ENCODE measurements around the gene NTNG1.

NTNG1 gene

GRCh38 chr1:107477233-107477632 lies 336.4 kb downstream of the NTNG1 start:
- H3K27me3 ChIP-seq (replicated peaks; ENCODE audit: control insufficient read depth, insufficient read depth, low read length, poor library complexity, severe bottlenecking), result no peaks in the 10 kb centered on the region
- DNase-seq, result no peak
- H3K9me3 ChIP-seq (ENCODE audit: control insufficient read depth, low read length), result no peaks in the 10 kb centered on the region
- no peaks in the 10 kb centered on the region for H3K4me1 ChIP-seq (ENCODE audit: control insufficient read depth, insufficient read depth, low read length, poor library complexity, severe bottlenecking)
- H3K4me3 ChIP-seq (ENCODE audit: insufficient read depth, low read depth, low read length, poor library complexity, severe bottlenecking), result no peak overlapping the region
- no peak overlapping the region for H3K27ac ChIP-seq (ENCODE audit: insufficient read depth, low read length, poor library complexity, severe bottlenecking)
- H3K36me3 ChIP-seq (ENCODE audit: control insufficient read depth, insufficient read depth, low read length), result no peaks in the 10 kb centered on the region

GRCh38 chr1:107479865-107480350 lies 339.1 kb downstream of the NTNG1 start:
- no peak overlapping the region for H3K4me3 ChIP-seq (ENCODE audit: insufficient read depth, low read depth, low read length, poor library complexity, severe bottlenecking)
- no peaks in the 10 kb centered on the region for H3K9me3 ChIP-seq (ENCODE audit: control insufficient read depth, low read length)
- no peaks in the 10 kb centered on the region for H3K27me3 ChIP-seq (replicated peaks; ENCODE audit: control insufficient read depth, insufficient read depth, low read length, poor library complexity, severe bottlenecking)
- DNase-seq, result no peak
- no peak overlapping the region for H3K27ac ChIP-seq (ENCODE audit: insufficient read depth, low read length, poor library complexity, severe bottlenecking)
- H3K36me3 ChIP-seq (ENCODE audit: control insufficient read depth, insufficient read depth, low read length), result no peaks in the 10 kb centered on the region
- no peaks in the 10 kb centered on the region for H3K4me1 ChIP-seq (ENCODE audit: control insufficient read depth, insufficient read depth, low read length, poor library complexity, severe bottlenecking)

DNA sequence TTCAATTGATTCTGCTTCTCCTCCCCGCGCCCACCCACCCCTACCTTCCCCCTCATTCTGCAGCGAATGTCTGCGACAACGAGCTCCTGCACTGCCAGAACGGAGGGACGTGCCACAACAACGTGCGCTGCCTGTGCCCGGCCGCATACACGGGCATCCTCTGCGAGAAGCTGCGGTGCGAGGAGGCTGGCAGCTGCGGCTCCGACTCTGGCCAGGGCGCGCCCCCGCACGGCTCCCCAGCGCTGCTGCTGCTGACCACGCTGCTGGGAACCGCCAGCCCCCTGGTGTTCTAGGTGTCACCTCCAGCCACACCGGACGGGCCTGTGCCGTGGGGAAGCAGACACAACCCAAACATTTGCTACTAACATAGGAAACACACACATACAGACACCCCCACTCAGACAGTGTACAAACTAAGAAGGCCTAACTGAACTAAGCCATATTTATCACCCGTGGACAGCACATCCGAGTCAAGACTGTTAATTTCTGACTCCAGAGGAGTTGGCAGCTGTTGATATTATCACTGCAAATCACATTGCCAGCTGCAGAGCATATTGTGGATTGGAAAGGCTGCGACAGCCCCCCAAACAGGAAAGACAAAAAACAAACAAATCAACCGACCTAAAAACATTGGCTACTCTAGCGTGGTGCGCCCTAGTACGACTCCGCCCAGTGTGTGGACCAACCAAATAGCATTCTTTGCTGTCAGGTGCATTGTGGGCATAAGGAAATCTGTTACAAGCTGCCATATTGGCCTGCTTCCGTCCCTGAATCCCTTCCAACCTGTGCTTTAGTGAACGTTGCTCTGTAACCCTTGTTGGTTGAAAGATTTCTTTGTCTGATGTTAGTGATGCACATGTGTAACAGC lies 339.9 kb downstream of the NTNG1 start:
- H3K36me3 ChIP-seq (ENCODE audit: control insufficient read depth, insufficient read depth, low read length), result no peaks in the 10 kb centered on the region
- H3K4me3 ChIP-seq (ENCODE audit: insufficient read depth, low read depth, low read length, poor library complexity, severe bottlenecking), result no peak overlapping the region
- no peak for DNase-seq
- no peaks in the 10 kb centered on the region for H3K27me3 ChIP-seq (replicated peaks; ENCODE audit: control insufficient read depth, insufficient read depth, low read length, poor library complexity, severe bottlenecking)
- H3K27ac ChIP-seq (ENCODE audit: insufficient read depth, low read length, poor library complexity, severe bottlenecking), result no peak overlapping the region
- no peaks in the 10 kb centered on the region for H3K4me1 ChIP-seq (ENCODE audit: control insufficient read depth, insufficient read depth, low read length, poor library complexity, severe bottlenecking)
- no peaks in the 10 kb centered on the region for H3K9me3 ChIP-seq (ENCODE audit: control insufficient read depth, low read length)

- H3K27me3 ChIP-seq (replicated peaks; ENCODE audit: control insufficient read depth, insufficient read depth, low read length, poor library complexity, severe bottlenecking), result no peaks in the 10 kb centered on the region
- no peak overlapping the region for H3K4me3 ChIP-seq (ENCODE audit: insufficient read depth, low read depth, low read length, poor library complexity, severe bottlenecking)
- H3K9me3 ChIP-seq (ENCODE audit: control insufficient read depth, low read length), result no peaks in the 10 kb centered on the region
- no peaks in the 10 kb centered on the region for H3K4me1 ChIP-seq (ENCODE audit: control insufficient read depth, insufficient read depth, low read length, poor library complexity, severe bottlenecking)
- DNase-seq, result no peak
- H3K36me3 ChIP-seq (ENCODE audit: control insufficient read depth, insufficient read depth, low read length), result no peaks in the 10 kb centered on the region
- no peak overlapping the region for H3K27ac ChIP-seq (ENCODE audit: insufficient read depth, low read length, poor library complexity, severe bottlenecking)
These were observed 341.0 kb downstream of the NTNG1 start for GRCh38 chr1:107481756-107482384.

DNA sequence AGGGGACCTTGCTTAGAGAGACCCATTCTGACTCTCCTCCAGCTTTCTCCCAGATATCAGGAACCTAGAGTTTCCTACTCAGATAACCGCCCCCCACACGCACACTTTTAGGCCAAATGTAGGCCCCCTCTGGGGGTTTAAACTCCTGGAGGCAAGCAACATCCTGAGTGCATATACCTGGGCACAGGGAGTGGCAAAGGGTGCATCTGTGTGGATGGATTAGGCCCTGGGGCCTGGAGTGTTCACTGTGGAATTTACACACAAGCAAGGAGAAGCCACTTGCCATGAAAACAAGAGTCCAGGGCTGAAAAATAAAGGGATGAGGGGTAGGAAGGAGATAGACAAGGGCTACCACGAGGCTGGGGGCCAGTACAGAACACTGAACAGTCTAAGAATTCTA lies 343.1 kb downstream of the NTNG1 start:
- Histone ChIP-seq H3K4me3 (ENCODE audit: insufficient read depth, low read depth, low read length, poor library complexity, severe bottlenecking) (no peak overlapping the region), H3K9me3 (ENCODE audit: control insufficient read depth, low read length) (no peaks in the 10 kb centered on the region), H3K27ac (ENCODE audit: insufficient read depth, low read length, poor library complexity, severe bottlenecking) (no peak overlapping the region), H3K27me3 (replicated peaks; ENCODE audit: control insufficient read depth, insufficient read depth, low read length, poor library complexity, severe bottlenecking) (no peaks in the 10 kb centered on the region), H3K4me1 (ENCODE audit: control insufficient read depth, insufficient read depth, low read length, poor library complexity, severe bottlenecking) (no peaks in the 10 kb centered on the region), H3K36me3 (ENCODE audit: control insufficient read depth, insufficient read depth, low read length) (no peaks in the 10 kb centered on the region)
- no peak for DNase-seq

- H3K4me1 ChIP-seq (ENCODE audit: control insufficient read depth, insufficient read depth, low read length, poor library complexity, severe bottlenecking), result no peaks in the 10 kb centered on the region
- DNase-seq, result no peak
- no peaks in the 10 kb centered on the region for H3K36me3 ChIP-seq (ENCODE audit: control insufficient read depth, insufficient read depth, low read length)
These were observed 345.5 kb downstream of the NTNG1 start for GRCh38 chr1:107486349-107486748.

DNA sequence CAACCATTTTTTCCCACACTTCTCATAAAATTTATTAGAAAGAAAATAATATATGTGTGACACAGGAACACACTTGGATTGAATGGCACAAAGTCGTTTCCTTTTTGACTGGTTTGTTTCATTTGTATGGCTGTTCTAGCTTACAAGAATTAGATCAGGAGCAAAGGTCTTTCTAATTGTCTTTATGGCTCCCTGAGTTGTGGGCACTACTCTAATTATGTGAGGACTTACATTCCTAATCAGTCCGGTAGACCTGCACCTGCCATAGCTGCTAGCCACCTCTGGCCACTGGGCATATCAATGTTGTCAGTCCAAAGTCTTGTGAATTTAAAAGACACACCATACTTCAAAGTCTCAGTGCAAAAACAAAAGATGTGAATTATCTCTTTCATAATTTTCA lies 346.7 kb downstream of the NTNG1 start:
- DNase-seq, result no peak
- Histone ChIP-seq H3K9me3 (ENCODE audit: control insufficient read depth, low read length) (no peaks in the 10 kb centered on the region), H3K4me1 (ENCODE audit: control insufficient read depth, insufficient read depth, low read length, poor library complexity, severe bottlenecking) (no peaks in the 10 kb centered on the region), H3K4me3 (ENCODE audit: insufficient read depth, low read depth, low read length, poor library complexity, severe bottlenecking) (no peak overlapping the region), H3K27me3 (replicated peaks; ENCODE audit: control insufficient read depth, insufficient read depth, low read length, poor library complexity, severe bottlenecking) (no peaks in the 10 kb centered on the region), H3K27ac (ENCODE audit: insufficient read depth, low read length, poor library complexity, severe bottlenecking) (no peak overlapping the region), H3K36me3 (ENCODE audit: control insufficient read depth, insufficient read depth, low read length) (no peaks in the 10 kb centered on the region)

More at GRCh38 chr1:107486349-107486748, 345.5 kb downstream of the NTNG1 start:
- Histone ChIP-seq H3K4me3 (ENCODE audit: insufficient read depth, low read depth, low read length, poor library complexity, severe bottlenecking) (no peak overlapping the region), H3K9me3 (ENCODE audit: control insufficient read depth, low read length) (no peaks in the 10 kb centered on the region), H3K27me3 (replicated peaks; ENCODE audit: control insufficient read depth, insufficient read depth, low read length, poor library complexity, severe bottlenecking) (no peaks in the 10 kb centered on the region), H3K27ac (ENCODE audit: insufficient read depth, low read length, poor library complexity, severe bottlenecking) (no peak overlapping the region)

DNA sequence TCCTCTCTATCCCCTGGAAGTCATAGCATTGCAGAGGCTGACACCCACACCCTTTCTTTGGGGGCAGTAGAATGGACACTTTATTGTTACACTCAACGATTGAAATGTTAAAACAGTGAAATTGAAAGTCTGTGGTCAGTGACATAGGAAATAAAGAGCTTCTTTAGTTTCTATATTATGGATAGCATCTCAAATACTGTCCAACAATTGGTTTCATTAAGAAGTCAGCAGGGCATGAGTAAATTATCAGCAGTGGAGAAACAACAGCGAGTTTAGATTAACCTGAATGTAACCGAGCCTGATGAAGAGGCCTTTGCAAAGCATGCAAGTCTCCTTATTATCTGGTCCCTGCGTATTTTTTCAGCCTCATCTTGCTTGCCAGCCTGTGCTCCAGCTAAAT lies 350.7 kb downstream of the NTNG1 start:
- DNase-seq, result no peak
- no peaks in the 10 kb centered on the region for H3K9me3 ChIP-seq (ENCODE audit: control insufficient read depth, low read length)
- H3K27me3 ChIP-seq (replicated peaks; ENCODE audit: control insufficient read depth, insufficient read depth, low read length, poor library complexity, severe bottlenecking), result no peaks in the 10 kb centered on the region
- no peak overlapping the region for H3K27ac ChIP-seq (ENCODE audit: insufficient read depth, low read length, poor library complexity, severe bottlenecking)
- no peaks in the 10 kb centered on the region for H3K4me1 ChIP-seq (ENCODE audit: control insufficient read depth, insufficient read depth, low read length, poor library complexity, severe bottlenecking)
- H3K36me3 ChIP-seq (ENCODE audit: control insufficient read depth, insufficient read depth, low read length), result no peaks in the 10 kb centered on the region
- no peak overlapping the region for H3K4me3 ChIP-seq (ENCODE audit: insufficient read depth, low read depth, low read length, poor library complexity, severe bottlenecking)

- H3K36me3 ChIP-seq (ENCODE audit: control insufficient read depth, insufficient read depth, low read length), result no peaks in the 10 kb centered on the region
- no peaks in the 10 kb centered on the region for H3K27me3 ChIP-seq (replicated peaks; ENCODE audit: control insufficient read depth, insufficient read depth, low read length, poor library complexity, severe bottlenecking)
- no peak overlapping the region for H3K27ac ChIP-seq (ENCODE audit: insufficient read depth, low read length, poor library complexity, severe bottlenecking)
- H3K9me3 ChIP-seq (ENCODE audit: control insufficient read depth, low read length), result no peaks in the 10 kb centered on the region
- no peak overlapping the region for H3K4me3 ChIP-seq (ENCODE audit: insufficient read depth, low read depth, low read length, poor library complexity, severe bottlenecking)
- no peaks in the 10 kb centered on the region for H3K4me1 ChIP-seq (ENCODE audit: control insufficient read depth, insufficient read depth, low read length, poor library complexity, severe bottlenecking)
- no peak for DNase-seq
These were observed 352.4 kb downstream of the NTNG1 start for GRCh38 chr1:107493111-107493716.

DNA sequence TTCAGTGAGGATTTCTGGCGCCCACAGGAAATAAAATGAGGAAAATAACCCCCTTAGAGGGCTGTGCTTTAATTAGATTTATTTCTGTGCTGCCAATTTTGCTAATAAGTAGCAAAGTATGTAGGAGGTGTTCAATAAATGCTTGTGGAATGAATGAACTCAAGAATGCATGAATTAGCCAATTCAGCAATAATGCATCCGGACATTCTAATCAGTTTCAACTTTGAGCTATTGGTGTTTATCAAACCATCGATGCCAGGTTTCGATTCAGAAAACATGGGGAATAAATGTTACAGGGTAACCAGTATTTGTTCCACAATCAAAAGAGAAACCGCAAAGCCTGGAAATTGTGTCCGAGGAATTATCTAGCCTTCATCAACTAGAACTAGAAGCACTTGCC lies 353.2 kb downstream of the NTNG1 start:
- no peaks in the 10 kb centered on the region for H3K9me3 ChIP-seq (ENCODE audit: control insufficient read depth, low read length)
- DNase-seq, result no peak
- no peak overlapping the region for H3K27ac ChIP-seq (ENCODE audit: insufficient read depth, low read length, poor library complexity, severe bottlenecking)
- H3K27me3 ChIP-seq (replicated peaks; ENCODE audit: control insufficient read depth, insufficient read depth, low read length, poor library complexity, severe bottlenecking), result no peaks in the 10 kb centered on the region
- H3K36me3 ChIP-seq (ENCODE audit: control insufficient read depth, insufficient read depth, low read length), result no peaks in the 10 kb centered on the region
- H3K4me1 ChIP-seq (ENCODE audit: control insufficient read depth, insufficient read depth, low read length, poor library complexity, severe bottlenecking), result no peaks in the 10 kb centered on the region
- H3K4me3 ChIP-seq (ENCODE audit: insufficient read depth, low read depth, low read length, poor library complexity, severe bottlenecking), result no peak overlapping the region

All from effector memory CD4-positive, alpha-beta T cell (primary cell).